C4-2B (cell line): ENCODE data around the gene SNED1.

Source experiments
- ZFX ChIP-seq: fragments of 450-650 bp; IDR thresholded peaks from 2 replicates; pipeline ENCODE4 v1.6.1; 2017
- TF ChIP-seq, protein P1 (sequence below): fragments of 450-650 bp; conservative IDR thresholded peaks from 2 replicates; pipeline ENCODE4 v1.5.1; 2017; ENCODE audit warnings: mild to moderate bottlenecking

DNA sequence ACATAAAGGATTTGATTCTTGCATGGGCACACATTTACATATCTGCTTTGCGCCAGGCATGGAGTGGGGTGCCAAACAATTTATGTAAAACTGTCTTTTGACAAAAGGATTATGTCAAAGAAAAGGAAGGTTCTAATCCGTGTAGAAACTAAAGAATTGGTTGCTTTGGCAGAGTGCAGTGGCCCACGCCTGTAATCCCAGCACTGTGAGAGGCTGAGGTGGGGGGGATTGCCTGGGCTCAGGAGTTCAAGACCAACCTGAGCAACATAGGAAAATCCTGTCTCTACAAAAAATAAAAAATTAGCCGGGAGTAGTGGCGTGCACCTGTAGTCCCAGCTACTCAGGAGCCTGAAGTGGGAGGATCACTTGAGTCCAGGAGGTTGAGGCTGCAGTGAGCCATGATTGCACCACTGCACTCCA, 104.8 kb downstream of the SNED1 start:
- TF ChIP-seq, protein P1, sequence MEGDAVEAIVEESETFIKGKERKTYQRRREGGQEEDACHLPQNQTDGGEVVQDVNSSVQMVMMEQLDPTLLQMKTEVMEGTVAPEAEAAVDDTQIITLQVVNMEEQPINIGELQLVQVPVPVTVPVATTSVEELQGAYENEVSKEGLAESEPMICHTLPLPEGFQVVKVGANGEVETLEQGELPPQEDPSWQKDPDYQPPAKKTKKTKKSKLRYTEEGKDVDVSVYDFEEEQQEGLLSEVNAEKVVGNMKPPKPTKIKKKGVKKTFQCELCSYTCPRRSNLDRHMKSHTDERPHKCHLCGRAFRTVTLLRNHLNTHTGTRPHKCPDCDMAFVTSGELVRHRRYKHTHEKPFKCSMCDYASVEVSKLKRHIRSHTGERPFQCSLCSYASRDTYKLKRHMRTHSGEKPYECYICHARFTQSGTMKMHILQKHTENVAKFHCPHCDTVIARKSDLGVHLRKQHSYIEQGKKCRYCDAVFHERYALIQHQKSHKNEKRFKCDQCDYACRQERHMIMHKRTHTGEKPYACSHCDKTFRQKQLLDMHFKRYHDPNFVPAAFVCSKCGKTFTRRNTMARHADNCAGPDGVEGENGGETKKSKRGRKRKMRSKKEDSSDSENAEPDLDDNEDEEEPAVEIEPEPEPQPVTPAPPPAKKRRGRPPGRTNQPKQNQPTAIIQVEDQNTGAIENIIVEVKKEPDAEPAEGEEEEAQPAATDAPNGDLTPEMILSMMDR: no peak
- TF ChIP-seq ZFX: no peak
